ENCODE results near the gene HSPA12B.

Gene HSPA12B

GRCh38 chr20:3744037-3744436 is 11.6 kb downstream of the HSPA12B start:
- no peak for ATAC-seq
- TF ChIP-seq ZFP3 (CRISPR knock-in tag; IDR thresholded peaks at IDR 0.05) = no peak
- no peak for TF ChIP-seq SNAI2 (CRISPR knock-in tag; IDR thresholded peaks at IDR 0.05)
- TF ChIP-seq ZNF70 (CRISPR knock-in tag; IDR thresholded peaks at IDR 0.05) = no peak
- no peak for TF ChIP-seq TSHZ2 (CRISPR knock-in tag; IDR thresholded peaks at IDR 0.05)
- no peak for TF ChIP-seq RARB (CRISPR knock-in tag; IDR thresholded peaks at IDR 0.05)
- TF ChIP-seq TCF4 (CRISPR knock-in tag; IDR thresholded peaks at IDR 0.05; ENCODE audit: borderline replicate concordance) = no peak
- TF ChIP-seq ZFP30 (CRISPR knock-in tag; IDR thresholded peaks at IDR 0.05) = no peak
- no peak for TF ChIP-seq ESRRG (CRISPR knock-in tag; IDR thresholded peaks at IDR 0.05)
- no peak for TF ChIP-seq CSRNP3 (CRISPR knock-in tag; IDR thresholded peaks at IDR 0.05)
- no peak for TF ChIP-seq TOX (CRISPR knock-in tag; IDR thresholded peaks at IDR 0.05; ENCODE audit: borderline replicate concordance)
- no peak for TF ChIP-seq GLIS3 (CRISPR knock-in tag; IDR thresholded peaks at IDR 0.05)
- TF ChIP-seq POU6F1 (CRISPR knock-in tag; IDR thresholded peaks at IDR 0.05; ENCODE audit: borderline replicate concordance, low read depth) = no peak
- no peak for TF ChIP-seq BACH2 (CRISPR knock-in tag; IDR thresholded peaks at IDR 0.05; ENCODE audit: borderline replicate concordance)
- no peak for TF ChIP-seq ARNTL (CRISPR knock-in tag; IDR thresholded peaks at IDR 0.05; ENCODE audit: borderline replicate concordance, low read depth)
- no peak for TF ChIP-seq ISL1 (CRISPR knock-in tag; IDR thresholded peaks at IDR 0.05)
- no peak for TF ChIP-seq PATZ1 (CRISPR knock-in tag; IDR thresholded peaks at IDR 0.05; ENCODE audit: borderline replicate concordance)
- TF ChIP-seq ZNF8 (CRISPR knock-in tag; IDR thresholded peaks at IDR 0.05) = no peak
- TF ChIP-seq CSDC2 (CRISPR knock-in tag; IDR thresholded peaks at IDR 0.05) = no peak
- no peak for TF ChIP-seq ZNF565 (CRISPR knock-in tag; conservative IDR thresholded peaks at IDR 0.05; ENCODE audit: low read depth)
- no peak for TF ChIP-seq CREB5 (CRISPR knock-in tag; IDR thresholded peaks at IDR 0.05; ENCODE audit: low read depth)

GRCh38 chr20:3744806-3745685 is 12.6 kb downstream of the HSPA12B start:
- ATAC-seq = peak; percentile 57
- TF ChIP-seq ZNF70 (CRISPR knock-in tag; IDR thresholded peaks at IDR 0.05) (no peak), CSDC2 (CRISPR knock-in tag; IDR thresholded peaks at IDR 0.05) (no peak), CREB5 (CRISPR knock-in tag; IDR thresholded peaks at IDR 0.05; ENCODE audit: low read depth) (no peak), ISL1 (CRISPR knock-in tag; IDR thresholded peaks at IDR 0.05) (no peak), PPARA (CRISPR knock-in tag; IDR thresholded peaks at IDR 0.05; ENCODE audit: borderline replicate concordance) (no peak), BACH2 (CRISPR knock-in tag; IDR thresholded peaks at IDR 0.05; ENCODE audit: borderline replicate concordance) (no peak), PATZ1 (CRISPR knock-in tag; IDR thresholded peaks at IDR 0.05; ENCODE audit: borderline replicate concordance) (no peak), ZC3H10 (CRISPR knock-in tag; IDR thresholded peaks at IDR 0.05) (no peak), POU6F1 (CRISPR knock-in tag; IDR thresholded peaks at IDR 0.05; ENCODE audit: borderline replicate concordance, low read depth) (no peak), TOX (CRISPR knock-in tag; IDR thresholded peaks at IDR 0.05; ENCODE audit: borderline replicate concordance) (no peak), ARNTL (CRISPR knock-in tag; IDR thresholded peaks at IDR 0.05; ENCODE audit: borderline replicate concordance, low read depth) (no peak), ZNF8 (CRISPR knock-in tag; IDR thresholded peaks at IDR 0.05) (no peak)

All from SK-N-SH treated with all-trans-retinoic acid at 6 μM for 48 hours (cell line).